Stimulated activated CD4-positive, alpha-beta T cell treated with anti-CD3 and anti-CD28 coated beads, Interleukin-15, amount 100 ng/mL, for 1 hour (primary cell): ENCODE measurements around the gene UHMK1.
"Not testable (repeated sequence)": the region's sequence is repeated elsewhere in the genome, so short reads cannot be mapped to it uniquely, and the experiment has no call there.

Experiments
- DNase-seq, 2 donors: peaks; one replicate each; pipeline ENCODE4 v3.0.0-alpha.2; 2020; ENCODE audit warnings: low read depth in 1 of 2, low spot score in 1 of 2

UHMK1 gene

GRCh38 chr1:162497723-162498495 is at the start of gene UHMK1:
Gene UHMK1, plus strand, starts transcription at chr1:162497818. Its CDS starts 183 bp downstream, at chr1:162498001.
- DNase-seq, result peak; percentile 74 to 75

DNA sequence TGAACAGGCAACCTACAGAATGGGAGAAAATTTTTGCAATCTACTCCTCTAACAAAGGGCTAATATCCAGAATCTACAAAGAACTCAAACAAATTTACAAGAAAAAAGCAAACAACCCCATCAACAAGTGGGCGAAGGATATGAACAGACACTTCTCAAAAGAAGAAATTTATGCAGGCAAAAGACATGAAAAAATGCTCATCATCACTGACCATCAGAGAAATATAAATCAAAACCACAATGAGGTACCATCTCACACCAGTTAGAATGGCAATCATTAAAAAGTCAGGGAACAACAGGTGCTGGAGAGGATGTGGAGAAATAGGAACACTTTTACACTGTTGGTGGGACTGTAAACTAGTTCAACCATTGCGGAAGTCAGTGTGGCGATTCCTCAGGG is 43.3 kb upstream of the UHMK1 start:
- not testable (repeated sequence) for DNase-seq

- DNase-seq, result no peak
Observed at GRCh38 chr1:162456323-162456722, 41.3 kb upstream of the UHMK1 start.

DNA sequence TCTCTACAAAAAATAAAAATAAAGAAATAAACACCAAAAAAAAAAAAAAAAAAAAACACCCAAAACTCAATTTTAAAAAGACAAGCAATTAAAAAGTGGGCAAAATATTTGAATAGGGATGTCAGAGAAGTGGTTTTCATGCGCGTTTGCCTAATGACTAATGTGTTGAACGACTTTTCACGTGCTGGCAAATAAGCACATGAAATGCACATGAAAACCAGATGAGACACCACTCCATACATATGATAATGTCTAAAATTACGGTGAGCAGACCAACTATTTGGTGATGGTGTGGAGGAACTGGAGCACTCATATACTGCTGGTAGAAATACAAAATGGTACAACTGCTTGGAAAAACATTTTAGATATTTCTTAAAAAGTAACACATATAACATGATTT is 39.4 kb upstream of the UHMK1 start:
- DNase-seq, result no peak

DNA sequence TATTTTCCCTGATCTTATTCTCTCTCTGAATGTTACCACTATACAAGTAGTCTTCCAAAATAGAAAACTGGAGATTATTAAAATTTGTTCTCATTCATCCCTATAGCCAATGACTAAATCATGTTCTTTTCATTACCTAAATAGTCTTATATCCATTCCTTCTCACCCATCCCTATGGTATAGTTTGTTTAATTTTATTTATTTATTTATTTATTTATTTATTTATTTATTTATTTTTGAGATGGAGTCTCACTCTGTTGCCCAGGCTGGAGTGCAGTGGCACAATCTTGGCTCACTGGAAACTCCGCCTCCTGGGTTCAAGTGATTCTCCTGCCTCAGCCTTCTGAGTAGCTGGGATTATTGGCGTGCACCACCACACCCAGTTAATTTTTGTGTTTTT is 35.2 kb upstream of the UHMK1 start:
- not testable (repeated sequence) for DNase-seq

GRCh38 chr1:162463021-162463420 is 34.6 kb upstream of the UHMK1 start:
- no peak for DNase-seq

DNA sequence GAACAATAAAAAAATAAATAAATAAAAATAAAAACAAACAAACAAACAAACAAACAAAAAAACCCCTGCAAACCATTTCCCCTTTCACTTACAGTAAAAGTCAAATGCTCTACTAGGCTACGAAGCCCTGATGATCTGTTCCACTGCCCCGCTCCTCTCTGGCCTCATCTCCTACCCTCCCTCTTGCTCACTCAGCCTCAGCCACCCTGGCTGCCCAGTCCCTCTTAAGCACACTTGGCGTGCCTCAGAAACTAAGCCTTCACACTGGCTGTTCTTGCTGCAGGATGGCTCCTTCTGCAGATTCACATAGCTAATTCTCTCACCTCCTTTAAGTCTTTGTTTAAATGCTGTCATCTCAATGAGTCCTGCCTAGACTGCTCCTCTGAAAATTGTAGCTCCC is 30.8 kb upstream of the UHMK1 start:
- DNase-seq, result no peak

GRCh38 chr1:162470216-162470615 is 27.4 kb upstream of the UHMK1 start:
- DNase-seq, result no peak

GRCh38 chr1:162471290-162471853 is 26.2 kb upstream of the UHMK1 start:
- DNase-seq, result no peak

- DNase-seq, result no peak
Observed at GRCh38 chr1:162475089-162475488, 22.5 kb upstream of the UHMK1 start.

GRCh38 chr1:162475539-162476185 is 22.0 kb upstream of the UHMK1 start:
- DNase-seq, result no peak

GRCh38 chr1:162476620-162477019 is 21.0 kb upstream of the UHMK1 start:
- DNase-seq, result no peak

- DNase-seq, result no peak
Observed at GRCh38 chr1:162485236-162485635, 12.4 kb upstream of the UHMK1 start.

- DNase-seq, result no peak
Observed at GRCh38 chr1:162487241-162487640, 10.4 kb upstream of the UHMK1 start.

DNA sequence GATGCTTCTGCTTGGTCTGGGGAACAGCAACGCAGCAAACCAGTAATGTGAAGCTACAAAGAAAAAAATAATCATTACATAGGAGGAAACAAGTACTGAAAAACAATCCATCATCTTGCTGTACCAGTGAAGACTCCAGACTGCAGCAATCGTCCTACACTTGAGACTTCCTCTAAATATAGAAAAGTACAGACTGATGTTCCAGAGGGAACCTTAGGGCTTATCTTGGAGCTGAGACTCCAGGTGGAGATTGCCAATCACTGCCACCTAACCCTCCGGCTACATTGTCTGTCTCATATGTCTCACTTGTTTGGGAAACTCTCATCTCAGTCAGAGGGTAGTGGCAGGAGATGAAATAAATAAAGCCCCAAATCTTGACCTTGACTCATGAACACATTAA is 9.4 kb upstream of the UHMK1 start:
- no peak for DNase-seq

- not testable (repeated sequence) for DNase-seq
Observed at GRCh38 chr1:162495531-162496233, 1.9 kb upstream of the UHMK1 start.

GRCh38 chr1:162497104-162497722 is 405 bp upstream of the UHMK1 start:
- no peak for DNase-seq

GRCh38 chr1:162498496-162498810 is 835 bp downstream of the UHMK1 start:
- no peak for DNase-seq

DNA sequence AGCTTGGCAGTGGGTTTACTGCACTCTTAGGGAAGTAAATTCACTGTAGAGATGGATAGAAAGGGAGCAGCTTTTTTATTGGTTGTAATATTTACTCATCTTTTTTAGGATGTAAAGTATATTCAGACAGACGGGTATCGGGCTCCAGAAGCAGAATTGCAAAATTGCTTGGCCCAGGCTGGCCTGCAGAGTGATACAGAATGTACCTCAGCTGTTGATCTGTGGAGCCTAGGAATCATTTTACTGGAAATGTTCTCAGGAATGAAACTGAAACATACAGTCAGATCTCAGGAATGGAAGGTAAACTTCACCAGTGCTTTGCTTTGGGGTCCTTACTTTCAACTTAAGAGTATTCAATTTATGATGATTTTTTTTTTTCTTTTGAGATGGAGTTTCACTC is 3.2 kb downstream of the UHMK1 start:
- no peak for DNase-seq

DNA sequence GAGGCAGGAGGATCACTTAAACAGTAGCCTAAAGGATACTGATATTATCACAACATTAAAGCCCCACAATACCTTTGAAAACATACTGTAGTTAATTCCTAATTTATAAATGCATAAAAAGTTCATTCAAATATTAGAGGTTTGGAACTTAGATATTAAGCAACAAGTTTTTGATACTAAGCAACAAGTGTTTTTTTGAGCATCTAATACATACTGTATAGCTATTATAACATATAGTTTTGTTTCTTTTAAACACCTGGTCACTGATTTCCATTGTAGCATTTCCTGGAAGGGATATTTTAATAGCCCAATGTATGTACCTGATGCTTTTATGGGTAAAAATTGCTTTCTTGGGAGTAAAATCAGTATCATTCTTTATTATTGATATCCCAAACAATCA is 4.5 kb downstream of the UHMK1 start:
- no peak for DNase-seq

DNA sequence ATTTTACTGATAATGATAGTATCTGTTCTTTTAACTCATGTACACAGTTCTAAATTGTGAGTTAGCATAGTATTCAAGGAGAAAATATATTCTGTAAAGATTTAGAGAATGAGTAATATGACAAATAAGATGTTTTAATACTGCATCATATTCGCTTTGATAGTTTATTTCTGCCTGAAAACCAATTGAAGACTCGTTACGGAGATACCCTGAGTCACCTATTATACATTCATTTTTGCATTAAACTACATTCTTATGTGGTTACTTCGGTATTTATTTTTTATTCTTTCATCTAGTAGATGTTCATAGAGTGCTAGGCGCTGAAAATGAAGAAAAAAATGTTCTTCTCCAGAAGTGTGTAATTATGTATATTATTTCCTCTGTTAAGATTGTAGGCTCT is 5.3 kb downstream of the UHMK1 start:
- DNase-seq, result no peak

GRCh38 chr1:162527314-162527713 is 29.7 kb downstream of the UHMK1 start:
- no peak for DNase-seq
